AG04450 (cell line): ENCODE results near the gene MKLN1. TPM values are rescaled to one million over a fixed set of nuclear protein-coding genes. Genes with fewer than 3 reads are reported as not detected.

ENCODE experiments used
- CTCF ChIA-PET: fragments of 300-600, 350-600 bp; formaldehyde crosslinking; extraction: SDS; loops from one replicate; lab custom pipeline; 2022; ENCODE audit warnings: antibody characterized with exemption, inconsistent platforms; lab: Charles Lee
- POLR2A ChIA-PET: fragments of 350-600 bp; formaldehyde crosslinking; extraction: SDS; loops from one replicate; lab custom pipeline; 2021; ENCODE audit warnings: antibody characterized with exemption, inconsistent platforms; lab: Yijun Ruan, JAX
- DNase-seq: peaks from one replicate; pipeline ENCODE4 v3.0.0-alpha.2; 2011; ENCODE audit warnings: low read depth, low spot score
- H3K27ac ChIP-seq: one replicate; pipeline ENCODE4 v1.5.1; 2012; ENCODE audit warnings: low read depth, low read length, control low read depth
- H3K27me3 ChIP-seq: one replicate; pipeline ENCODE4 v1.6.0; 2012; ENCODE audit warnings: low read length; ENCODE audit not compliant: control insufficient read depth, insufficient read depth
- H3K4me3 ChIP-seq: 2 replicates; pipeline ENCODE4 v1.5.1; 2011; ENCODE audit warnings: mild to moderate bottlenecking, low read depth, low read length, control low read depth
- H3K9me3 ChIP-seq: 2 replicates; pipeline ENCODE4 v1.5.1; 2012; ENCODE audit warnings: low read length; ENCODE audit not compliant: control insufficient read depth, insufficient read depth
- polyA plus RNA-seq: library from polyadenylated mRNA; depleted of rRNA; stranded (reverse); fragments of >200 nt; gene quantifications from 2 replicates; pipeline ENCODE4 v1.2.3, GENCODE V29; 2011
- TF ChIP-seq, protein P1 (sequence below): IDR thresholded peaks from 2 replicates; pipeline ENCODE4 v1.5.1; 2011; ENCODE audit warnings: low read depth, low read length, control low read depth, inconsistent platforms

The MKLN1 gene
- polyA plus RNA-seq, 1 experiment = 56.8 TPM

DNA sequence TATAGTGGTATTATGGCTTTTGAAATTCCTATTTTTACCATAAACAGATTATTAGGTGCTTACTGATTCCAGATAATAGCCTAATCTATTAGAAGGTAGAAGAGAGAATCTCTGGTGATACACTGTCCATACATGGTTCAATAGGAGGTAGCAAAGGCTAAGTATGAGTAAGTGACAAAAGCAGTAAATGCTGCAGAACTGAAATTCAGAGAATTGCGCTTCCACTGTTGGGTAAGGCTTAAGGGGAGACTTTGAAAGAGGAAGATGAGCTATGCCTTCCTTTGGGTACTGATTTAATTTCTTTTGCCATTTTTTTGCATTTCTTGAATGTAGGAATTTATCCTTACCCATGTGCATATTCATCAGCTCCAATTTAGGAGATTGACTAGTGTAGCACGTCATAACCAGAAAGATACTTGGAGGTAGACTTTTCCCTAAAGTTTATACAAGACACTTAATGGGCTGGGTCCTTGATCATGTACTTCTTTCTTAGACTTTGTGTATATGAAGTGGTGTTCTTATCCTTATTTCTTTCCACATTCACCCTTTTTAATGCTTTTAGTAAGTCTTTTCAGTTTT lies 15.3 kb downstream of the MKLN1 start:
- POLR2A ChIA-PET = no interaction called here
- TF ChIP-seq, protein P1, sequence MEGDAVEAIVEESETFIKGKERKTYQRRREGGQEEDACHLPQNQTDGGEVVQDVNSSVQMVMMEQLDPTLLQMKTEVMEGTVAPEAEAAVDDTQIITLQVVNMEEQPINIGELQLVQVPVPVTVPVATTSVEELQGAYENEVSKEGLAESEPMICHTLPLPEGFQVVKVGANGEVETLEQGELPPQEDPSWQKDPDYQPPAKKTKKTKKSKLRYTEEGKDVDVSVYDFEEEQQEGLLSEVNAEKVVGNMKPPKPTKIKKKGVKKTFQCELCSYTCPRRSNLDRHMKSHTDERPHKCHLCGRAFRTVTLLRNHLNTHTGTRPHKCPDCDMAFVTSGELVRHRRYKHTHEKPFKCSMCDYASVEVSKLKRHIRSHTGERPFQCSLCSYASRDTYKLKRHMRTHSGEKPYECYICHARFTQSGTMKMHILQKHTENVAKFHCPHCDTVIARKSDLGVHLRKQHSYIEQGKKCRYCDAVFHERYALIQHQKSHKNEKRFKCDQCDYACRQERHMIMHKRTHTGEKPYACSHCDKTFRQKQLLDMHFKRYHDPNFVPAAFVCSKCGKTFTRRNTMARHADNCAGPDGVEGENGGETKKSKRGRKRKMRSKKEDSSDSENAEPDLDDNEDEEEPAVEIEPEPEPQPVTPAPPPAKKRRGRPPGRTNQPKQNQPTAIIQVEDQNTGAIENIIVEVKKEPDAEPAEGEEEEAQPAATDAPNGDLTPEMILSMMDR = no peak
- no peaks in the 10 kb centered on the region; the same call in 1 of the 2 replicates for H3K9me3 ChIP-seq
- H3K27me3 ChIP-seq = no peaks in the 10 kb centered on the region
- no peak for DNase-seq
- H3K27ac ChIP-seq = no peak overlapping the region
- H3K4me3 ChIP-seq = no peak overlapping the region
- CTCF ChIA-PET = no interaction called here

DNA sequence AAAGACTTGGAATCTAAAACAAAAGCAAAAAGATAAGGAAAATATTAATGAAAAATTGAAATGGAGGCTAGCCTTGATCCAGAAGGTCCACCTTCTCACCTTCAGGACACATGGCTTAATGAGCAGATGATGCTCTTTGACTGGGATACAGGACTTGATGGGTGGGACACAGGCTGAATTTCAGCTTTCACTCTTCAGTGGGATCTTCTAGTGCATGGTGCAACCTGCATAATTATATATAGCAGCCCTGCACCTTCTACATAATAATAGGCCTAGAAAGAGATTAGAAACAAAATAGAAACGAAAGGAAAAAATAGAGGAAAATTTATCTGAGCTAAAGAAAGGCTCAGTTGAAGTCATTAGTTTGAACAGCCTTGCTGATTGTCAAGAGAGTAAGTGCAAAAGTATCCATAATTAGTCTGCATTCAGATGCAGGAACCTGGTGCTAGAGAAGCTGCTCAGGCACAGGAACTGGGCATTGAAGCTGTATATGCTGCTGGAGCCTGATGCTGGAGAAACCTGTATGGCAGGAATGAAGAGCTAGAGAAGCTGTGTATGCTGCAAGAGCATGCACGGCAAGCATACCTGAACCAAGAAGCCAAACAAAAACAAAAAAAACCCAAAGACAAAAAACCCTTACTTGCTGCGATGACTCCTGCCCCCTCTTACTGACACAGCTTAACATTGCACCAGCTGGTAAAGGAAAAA lies 19.4 kb downstream of the MKLN1 start:
- TF ChIP-seq, protein P1 = no peak
- Histone ChIP-seq H3K4me3 (no peak overlapping the region), H3K27ac (no peak overlapping the region), H3K9me3 (0 out of 2 replicates have a peak, but pooled peaks cover 3% of the 10 kb centered on the region), H3K27me3 (no peaks in the 10 kb centered on the region)
- no peak for DNase-seq
- ChIA-PET POLR2A (interaction anchor here (0.5 kb wide), 1 partner anchor 56 kb away, joined by 6 read pairs; no protein-coding TSS in a partner anchor), CTCF (no interaction called here)

DNA sequence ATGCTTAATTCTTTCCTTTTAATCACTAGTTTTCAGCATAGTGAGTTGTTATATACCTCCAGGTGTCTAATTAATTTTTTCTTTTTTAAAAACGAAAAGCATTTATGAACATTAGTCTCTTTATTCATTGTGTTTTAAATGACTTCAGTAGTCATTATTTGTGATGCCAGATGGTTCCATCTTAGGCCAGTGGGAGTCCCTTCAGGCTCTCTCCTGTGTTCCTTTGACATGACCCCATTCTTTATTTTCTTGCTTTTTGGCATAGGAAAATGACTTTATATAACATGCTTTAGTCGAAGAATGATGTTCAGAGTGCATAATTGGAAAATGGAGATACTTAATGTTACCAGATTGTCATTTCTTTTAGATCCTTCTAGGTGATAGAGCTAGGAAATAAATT lies 24.4 kb downstream of the MKLN1 start:
- no peak overlapping the region for H3K27ac ChIP-seq
- no peak for DNase-seq
- no peaks in the 10 kb centered on the region for H3K27me3 ChIP-seq
- TF ChIP-seq, protein P1 = no peak
- 0 out of 2 replicates have a peak, but pooled peaks cover 3% of the 10 kb centered on the region for H3K9me3 ChIP-seq
- no peak overlapping the region for H3K4me3 ChIP-seq
- CTCF ChIA-PET = no interaction called here
- POLR2A ChIA-PET = no interaction called here

DNA sequence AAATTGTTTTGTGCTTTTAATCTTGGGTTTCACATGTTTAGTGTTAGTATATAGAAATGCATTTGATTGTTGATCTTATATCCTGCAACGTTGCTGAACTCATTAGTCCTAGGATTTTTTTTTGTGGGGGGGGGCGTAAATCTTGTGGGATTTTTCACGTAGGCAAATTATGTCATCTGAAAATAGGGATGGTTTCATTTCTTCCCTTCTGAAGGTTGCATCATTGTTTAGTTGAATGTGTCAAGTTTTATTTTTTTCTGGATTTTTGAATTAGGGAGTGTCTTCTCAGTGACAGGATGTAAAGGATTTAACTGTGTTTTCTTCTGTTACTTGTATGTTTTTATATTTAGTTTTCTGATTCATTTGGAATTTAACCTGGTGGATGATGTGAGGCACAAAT lies 26.7 kb downstream of the MKLN1 start:
- Histone ChIP-seq H3K27me3 (no peaks in the 10 kb centered on the region), H3K9me3 (0 out of 2 replicates have a peak, but pooled peaks cover 3% of the 10 kb centered on the region), H3K4me3 (no peak overlapping the region), H3K27ac (no peak overlapping the region)
- TF ChIP-seq, protein P1 = no peak
- POLR2A ChIA-PET = no interaction called here
- no peak for DNase-seq
- CTCF ChIA-PET = no interaction called here
